Measurements from ENCODE around the gene MED12L.

- TF ChIP-seq TAF1 (IDR thresholded peaks at IDR 0.05; ENCODE audit: borderline replicate concordance, insufficient read depth, low read length) (no peak), POLR2AphosphoS5 (IDR thresholded peaks at IDR 0.05; ENCODE audit: low read depth, low read length) (no peak), REST (IDR thresholded peaks at IDR 0.05; ENCODE audit: insufficient read depth in 1 of 2, low read depth in 2 of 2, low read length in 2 of 2) (no peak)
Measured at GRCh38 chr3:151437906-151438305, 352.4 kb downstream of the MED12L start.
